ENCODE data around the gene UVRAG. TPM values are rescaled to one million over a fixed set of nuclear protein-coding genes. Genes with fewer than 3 reads are reported as not detected.

Gene UVRAG
- total and polyA plus RNA-seq, 2 of the 13 experiments (the other 11 are each of a cell fraction or from before 2014, with no cell fraction given): 9.7 to 17.3 TPM

DNA sequence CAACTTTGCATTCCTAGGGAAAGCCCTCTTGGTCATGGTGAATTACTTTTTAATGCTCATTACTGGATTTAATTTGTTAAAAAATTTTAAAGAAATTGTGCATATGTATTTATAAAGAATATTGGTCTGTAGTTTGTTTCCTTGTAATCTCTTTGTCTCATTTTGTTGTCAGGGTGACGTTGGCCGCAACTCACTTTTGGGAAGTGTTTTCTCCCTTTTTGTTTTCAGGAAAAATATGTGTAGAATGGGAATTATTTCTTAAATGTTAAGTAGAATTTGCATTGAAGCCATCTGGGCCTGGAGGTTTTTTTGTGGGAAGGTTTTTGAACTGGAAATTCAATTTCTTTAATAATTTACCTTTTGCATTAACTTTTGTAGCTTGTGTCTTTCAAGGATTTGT is 149.1 kb downstream of the UVRAG start:
- no peak for TF ChIP-seq XRCC5 (optimal IDR thresholded peaks at IDR 0.05; ENCODE audit: low read length)
- TF ChIP-seq ZBTB37 (CRISPR knock-in tag; IDR thresholded peaks at IDR 0.05): no peak
- TF ChIP-seq SMC3 (IDR thresholded peaks at IDR 0.05; ENCODE audit: low read length): no peak
- TF ChIP-seq, protein P1, sequence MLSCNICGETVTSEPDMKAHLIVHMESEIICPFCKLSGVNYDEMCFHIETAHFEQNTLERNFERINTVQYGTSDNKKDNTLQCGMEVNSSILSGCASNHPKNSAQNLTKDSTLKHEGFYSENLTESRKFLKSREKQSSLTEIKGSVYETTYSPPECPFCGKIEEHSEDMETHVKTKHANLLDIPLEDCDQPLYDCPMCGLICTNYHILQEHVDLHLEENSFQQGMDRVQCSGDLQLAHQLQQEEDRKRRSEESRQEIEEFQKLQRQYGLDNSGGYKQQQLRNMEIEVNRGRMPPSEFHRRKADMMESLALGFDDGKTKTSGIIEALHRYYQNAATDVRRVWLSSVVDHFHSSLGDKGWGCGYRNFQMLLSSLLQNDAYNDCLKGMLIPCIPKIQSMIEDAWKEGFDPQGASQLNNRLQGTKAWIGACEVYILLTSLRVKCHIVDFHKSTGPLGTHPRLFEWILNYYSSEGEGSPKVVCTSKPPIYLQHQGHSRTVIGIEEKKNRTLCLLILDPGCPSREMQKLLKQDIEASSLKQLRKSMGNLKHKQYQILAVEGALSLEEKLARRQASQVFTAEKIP (CRISPR knock-in tag; IDR thresholded peaks at IDR 0.05; ENCODE audit: borderline replicate concordance): no peak
- TF ChIP-seq HHEX (CRISPR knock-in tag; IDR thresholded peaks at IDR 0.05): no peak
- no peak for ATAC-seq
- Histone ChIP-seq H3K27me3 (ENCODE audit: control insufficient read depth in 1 of 2, insufficient read depth in 2 of 2, low read length in 2 of 2) (no peaks in the 10 kb centered on the region), H3K4me3 (replicated peaks in 1 of 3; ENCODE audit: insufficient read depth in 1 of 3, low read depth in 2 of 3, low read length in 3 of 3) (no peak overlapping the region), H3K79me2 (ENCODE audit: insufficient read depth, low read length) (no peaks in the 10 kb centered on the region), H3K9ac (ENCODE audit: insufficient read depth, low read depth, low read length) (no peak overlapping the region), H2AFZ (ENCODE audit: low read length) (no peak overlapping the region), H3K4me2 (ENCODE audit: low read depth, low read length) (no peak overlapping the region), H3K36me3 (replicated peaks in 1 of 2; ENCODE audit: control insufficient read depth in 1 of 2, insufficient read depth in 2 of 2, low read length in 2 of 2) (peaks cover 0 to 3% of the 10 kb centered on the region in 2 experiments; a peak in 1 of 5 replicates), H3K27ac (ENCODE audit: extremely low read length, insufficient read depth, low read length) (no peak overlapping the region), H3K9me3 (ENCODE audit: low read length) (no peaks in the 10 kb centered on the region), H3K4me1 (ENCODE audit: insufficient read depth, low read length) (no peaks in the 10 kb centered on the region), H4K20me1 (ENCODE audit: insufficient read depth, low read length) (no peaks in the 10 kb centered on the region)
- no peak for DNase-seq (ENCODE audit: low spot score)
- intact Hi-C loops (cut with micrococcal nuclease; ENCODE audit: unreplicated experiment): no loop called here
- FAIRE-seq: no peak
- 100% methylated on average over 2 of the region's 2 CpGs for WGBS (ENCODE audit: low lambda C conversion rate)
- BruUV-seq (replicated peaks): no TSS peak
- in situ Hi-C loops (cut with HindIII; ENCODE audit: extremely low pct_ligation_motif_present, low pct_unique_long_range_greater_than_20kb): no loop called here
- CTCF ChIA-PET (ENCODE audit: low intra/inter-chr PET ratio, low total read pairs): no interaction called here
- POLR2A ChIA-PET: no interaction called here

Data from HepG2 (cell line).